Panc1 (cell line): ENCODE results near the gene DHRS2.

Experiments
- CTCF ChIP-seq: fragments of 450-650 bp; IDR thresholded peaks from 2 replicates; pipeline ENCODE4 v1.5.1; 2017; ENCODE audit warnings: mild to moderate bottlenecking
- POLR2AphosphoS5 ChIP-seq: IDR thresholded peaks from 2 replicates; pipeline ENCODE4 v1.6.1; 2012; ENCODE audit warnings: mild to moderate bottlenecking, low read depth, low read length, moderate library complexity

- TF ChIP-seq CTCF = no peak
- TF ChIP-seq POLR2AphosphoS5 = no peak
Observed at GRCh38 chr14:23667134-23667533, 31.0 kb downstream of the DHRS2 start.
